ENCODE data around the gene LARGE1. TPM values are rescaled to one million over a fixed set of nuclear protein-coding genes. Genes with fewer than 3 reads are reported as not detected.

The LARGE1 gene
- total and polyA plus RNA-seq, 9 of the 15 experiments (the other 6 are each of a cell fraction or from before 2014, with no cell fraction given): 0.01 to 0.66 (median 0.14) TPM; not detected in 2

GRCh38 chr22:33513388-33514338 lies 406.6 kb downstream of the LARGE1 start:
- Histone ChIP-seq H3K4me1 (replicated peaks in 1 of 2; ENCODE audit: control insufficient read depth in 2 of 2, insufficient read depth in 2 of 2, low read length in 2 of 2) (no peaks in the 10 kb centered on the region), H3K9me3 (replicated peaks; ENCODE audit: control insufficient read depth, insufficient read depth, low read depth, low read length) (no peaks in the 10 kb centered on the region), H3K4me2 (ENCODE audit: insufficient read depth, low read length) (no peak overlapping the region), H4K20me1 (replicated peaks; ENCODE audit: control insufficient read depth, insufficient read depth, low read length) (no peaks in the 10 kb centered on the region), H3K27ac (ENCODE audit: extremely low read depth, low read depth, low read length) (no peak overlapping the region), H2AFZ (ENCODE audit: low read depth, low read length) (no peak overlapping the region), H3K9ac (ENCODE audit: insufficient read depth in 1 of 2, low read depth in 2 of 2, low read length in 2 of 2) (no peak overlapping the region), H3K79me2 (ENCODE audit: control insufficient read depth, insufficient read depth, low read length) (no peaks in the 10 kb centered on the region), H3K36me3 (ENCODE audit: control insufficient read depth, insufficient read depth, low read length) (no peaks in the 10 kb centered on the region), H3K9me1 (ENCODE audit: control insufficient read depth, insufficient read depth, low read length) (no peaks in the 10 kb centered on the region), H3K27me3 (ENCODE audit: control insufficient read depth in 2 of 2, insufficient read depth in 2 of 2, low read length in 2 of 2) (no peaks in the 10 kb centered on the region), H3K4me3 (no peak overlapping the region)
- WGBS (ENCODE audit: insufficient coverage, low coverage, missing lambda C conversion rate): 0% methylated on average over 6 of the region's 7 CpGs
- no peak for FAIRE-seq
- intact Hi-C loops (cut with micrococcal nuclease): loop anchor here (10.0 kb wide), 1 partner anchor 61 kb away; no protein-coding TSS in a partner anchor
- CTCF ChIA-PET (ENCODE audit: low intra/inter-chr PET ratio): no interaction called here
- POLR2A ChIA-PET: no interaction called here
- ATAC-seq: no peak
- in situ Hi-C loops (cut with MboI): no loop called here
- BruUV-seq (replicated peaks): no TSS peak
- no peak for DNase-seq (ENCODE audit: extremely low read depth in 1 of 4, low spot score in 3 of 4)
- TF ChIP-seq MCM7 (IDR thresholded peaks at IDR 0.05) (no peak), ZNF280B (CRISPR knock-in tag; IDR thresholded peaks at IDR 0.05) (no peak), ARID2 (IDR thresholded peaks at IDR 0.05) (no peak), SMARCC2 (IDR thresholded peaks at IDR 0.05; ENCODE audit: low read depth) (no peak), ZNF592 (IDR thresholded peaks at IDR 0.05) (no peak)
- TF ChIP-seq, protein P1, sequence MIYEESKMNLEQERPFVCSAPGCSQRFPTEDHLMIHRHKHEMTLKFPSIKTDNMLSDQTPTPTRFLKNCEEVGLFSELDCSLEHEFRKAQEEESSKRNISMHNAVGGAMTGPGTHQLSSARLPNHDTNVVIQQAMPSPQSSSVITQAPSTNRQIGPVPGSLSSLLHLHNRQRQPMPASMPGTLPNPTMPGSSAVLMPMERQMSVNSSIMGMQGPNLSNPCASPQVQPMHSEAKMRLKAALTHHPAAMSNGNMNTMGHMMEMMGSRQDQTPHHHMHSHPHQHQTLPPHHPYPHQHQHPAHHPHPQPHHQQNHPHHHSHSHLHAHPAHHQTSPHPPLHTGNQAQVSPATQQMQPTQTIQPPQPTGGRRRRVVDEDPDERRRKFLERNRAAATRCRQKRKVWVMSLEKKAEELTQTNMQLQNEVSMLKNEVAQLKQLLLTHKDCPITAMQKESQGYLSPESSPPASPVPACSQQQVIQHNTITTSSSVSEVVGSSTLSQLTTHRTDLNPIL (CRISPR knock-in tag; IDR thresholded peaks at IDR 0.05): no peak
- TF ChIP-seq, protein P2, sequence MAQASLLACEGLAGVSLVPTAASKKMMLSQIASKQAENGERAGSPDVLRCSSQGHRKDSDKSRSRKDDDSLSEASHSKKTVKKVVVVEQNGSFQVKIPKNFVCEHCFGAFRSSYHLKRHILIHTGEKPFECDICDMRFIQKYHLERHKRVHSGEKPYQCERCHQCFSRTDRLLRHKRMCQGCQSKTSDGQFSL (CRISPR knock-in tag; IDR thresholded peaks at IDR 0.05): no peak
- TF ChIP-seq, protein P2 (tag; IDR thresholded peaks at IDR 0.05): no peak

Data from K562 (cell line).